ENCODE data around the gene PRLHR. TPM values are rescaled to one million over a fixed set of nuclear protein-coding genes. Genes with fewer than 3 reads are reported as not detected.

The PRLHR gene
- total RNA-seq, 1 donor from 2014 or later: not detected

GRCh38 chr10:118566911-118567310 is 28.5 kb downstream of the PRLHR start:
- peaks cover 13% of the 10 kb centered on the region for H3K27me3 Mint-ChIP-seq
- no peak for TF ChIP-seq CTCF (IDR thresholded peaks at IDR 0.05)
- DNase-seq (no peak), ATAC-seq (ENCODE audit: low read depth) (no peak)
- no peaks in the 10 kb centered on the region for H3K36me3 Mint-ChIP-seq (ENCODE audit: low read depth)
- no peak overlapping the region for H3K4me3 Mint-ChIP-seq
- ChIA-PET CTCF (interaction anchor here (0.9 to 1.9 kb wide), 3 partner anchors 147 to 156 kb away, joined by 3 to 7 read pairs (median 4); no protein-coding TSS in a partner anchor), POLR2A (no interaction called here)
- H3K9me3 Mint-ChIP-seq: no peaks in the 10 kb centered on the region
- intact Hi-C loops (cut with micrococcal nuclease): loop anchor here (5.0 to 10.0 kb wide), 3 partner anchors 468 to 1768 kb away; partner anchors contain the start of gene RGS10
- no peak overlapping the region for H3K27ac Mint-ChIP-seq
- peaks cover 2% of the 10 kb centered on the region for H3K4me1 Mint-ChIP-seq

- DNase-seq: no peak
- Mint-ChIP-seq H3K27ac (no peak overlapping the region), H3K27me3 (peaks cover 17% of the 10 kb centered on the region), H3K9me3 (peaks cover 5% of the 10 kb centered on the region), H3K36me3 (ENCODE audit: low read depth) (no peaks in the 10 kb centered on the region), H3K4me3 (no peak overlapping the region), H3K4me1 (peaks cover 2% of the 10 kb centered on the region)
- intact Hi-C loops (cut with micrococcal nuclease): loop anchor here (5.0 to 10.0 kb wide), 3 partner anchors 469 to 1769 kb away; partner anchors contain the start of gene RGS10
- ChIA-PET POLR2A (no interaction called here), CTCF (no interaction called here)
- ATAC-seq (ENCODE audit: low read depth): no peak
- TF ChIP-seq CTCF (IDR thresholded peaks at IDR 0.05): no peak
Observed at GRCh38 chr10:118565301-118566075, 30.0 kb downstream of the PRLHR start.

- DNase-seq: no peak
- Mint-ChIP-seq H3K27ac (no peak overlapping the region), H3K4me3 (no peak overlapping the region), H3K27me3 (peaks cover 17% of the 10 kb centered on the region), H3K4me1 (peaks cover 2% of the 10 kb centered on the region), H3K9me3 (peaks cover 6% of the 10 kb centered on the region), H3K36me3 (ENCODE audit: low read depth) (no peaks in the 10 kb centered on the region)
- CTCF ChIA-PET: no interaction called here
- POLR2A ChIA-PET: no interaction called here
- no peak for TF ChIP-seq CTCF (IDR thresholded peaks at IDR 0.05)
- ATAC-seq (ENCODE audit: low read depth): no peak
- intact Hi-C loops (cut with micrococcal nuclease): loop anchor here (5.0 to 10.0 kb wide), 3 partner anchors 470 to 1770 kb away; partner anchors contain the start of gene RGS10
Observed at GRCh38 chr10:118564652-118565051, 30.8 kb downstream of the PRLHR start.

- no peak for TF ChIP-seq CTCF (IDR thresholded peaks at IDR 0.05)
- no peaks in the 10 kb centered on the region for H3K36me3 Mint-ChIP-seq (ENCODE audit: low read depth)
- H3K9me3 Mint-ChIP-seq: peaks cover 6% of the 10 kb centered on the region
- intact Hi-C loops (cut with micrococcal nuclease): loop anchor here (10.0 kb wide), 2 partner anchors 471 to 1771 kb away; no protein-coding TSS in a partner anchor
- no peak for ATAC-seq (ENCODE audit: low read depth)
- no peak overlapping the region for H3K27ac Mint-ChIP-seq
- DNase-seq: no peak
- peaks cover 2% of the 10 kb centered on the region for H3K4me1 Mint-ChIP-seq
- no peak overlapping the region for H3K4me3 Mint-ChIP-seq
- peaks cover 17% of the 10 kb centered on the region for H3K27me3 Mint-ChIP-seq
- CTCF ChIA-PET: no interaction called here
- POLR2A ChIA-PET: no interaction called here
Observed at GRCh38 chr10:118564114-118564513, 31.3 kb downstream of the PRLHR start.

- POLR2A ChIA-PET: no interaction called here
- no peak for TF ChIP-seq CTCF (IDR thresholded peaks at IDR 0.05)
- peaks cover 6% of the 10 kb centered on the region for H3K9me3 Mint-ChIP-seq
- H3K4me1 Mint-ChIP-seq: peaks cover 2% of the 10 kb centered on the region
- DNase-seq (no peak), ATAC-seq (ENCODE audit: low read depth) (no peak)
- no peaks in the 10 kb centered on the region for H3K36me3 Mint-ChIP-seq (ENCODE audit: low read depth)
- H3K4me3 Mint-ChIP-seq: no peak overlapping the region
- H3K27me3 Mint-ChIP-seq: peaks cover 17% of the 10 kb centered on the region
- intact Hi-C loops (cut with micrococcal nuclease): loop anchor here (10.0 kb wide), 2 partner anchors 471 to 1771 kb away; no protein-coding TSS in a partner anchor
- CTCF ChIA-PET: no interaction called here
- no peak overlapping the region for H3K27ac Mint-ChIP-seq
Observed at GRCh38 chr10:118563373-118563890, 32.0 kb downstream of the PRLHR start.
